HL-60/S4 treated with phorbol 12-myristate 13-acetate at 8.2 ng/mL for 4 days and 3 days (cell line): ENCODE data around the gene STK40.

Source experiments
- in situ Hi-C: fragments of 300-500 bp; cut with MboI; formaldehyde crosslinking; loops from 2 replicates; pipeline ENCODE4 v1.15.0; 2022; ENCODE audit warnings: low sequenced_read_pairs

STK40 gene

GRCh38 chr1:36400825-36401601 is 15.3 kb upstream of the STK40 start:
- in situ Hi-C loops: loop anchor here (25.0 kb wide), 1 partner anchor 289 kb away; no protein-coding TSS in a partner anchor

DNA sequence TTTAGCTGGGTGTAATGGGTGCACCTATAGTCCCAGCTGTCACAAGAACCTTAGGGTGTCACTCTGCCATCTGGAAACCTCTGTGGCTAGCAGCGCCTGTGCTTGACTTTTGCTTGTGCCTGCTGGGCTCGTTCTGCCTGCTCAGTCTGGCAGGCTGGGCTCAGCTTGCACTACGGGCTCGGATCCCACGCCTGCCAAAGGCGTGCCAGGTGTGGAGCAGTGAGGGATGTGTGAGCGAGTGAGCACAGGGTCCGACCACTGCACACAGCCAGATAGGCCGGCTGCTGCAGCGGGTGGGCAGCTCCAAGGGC is 14.7 kb upstream of the STK40 start:
- in situ Hi-C loops: loop anchor here (25.0 kb wide), 1 partner anchor 288 kb away; no protein-coding TSS in a partner anchor

DNA sequence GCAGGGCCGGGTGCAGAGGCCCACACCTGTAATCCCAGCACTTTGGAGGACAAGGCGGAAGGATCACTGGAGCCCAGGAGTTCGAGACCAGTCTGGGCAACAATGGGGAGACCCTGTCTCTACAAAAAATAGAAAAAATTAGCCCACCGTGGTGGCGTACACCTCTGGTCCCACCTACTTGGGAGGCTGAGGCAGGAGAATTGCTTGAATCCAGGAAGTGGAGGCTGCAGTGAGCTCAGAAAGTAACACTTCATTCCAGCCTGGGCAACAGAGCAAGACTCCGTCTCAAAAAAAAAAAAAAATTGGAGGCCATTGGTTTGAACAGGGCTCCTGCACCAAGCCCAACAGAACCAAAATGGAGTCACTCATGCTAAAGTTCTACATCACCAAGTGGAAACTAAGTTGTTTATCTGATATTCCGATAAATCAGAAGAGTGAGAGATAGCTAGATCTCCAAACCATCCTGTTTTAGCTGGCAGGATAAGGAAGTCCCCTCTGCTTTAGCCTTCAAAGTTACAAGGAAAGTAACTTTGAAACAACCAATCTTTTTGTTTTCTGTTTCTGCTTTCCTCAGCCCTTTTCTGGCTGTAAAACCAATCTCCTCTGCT is 12.8 kb upstream of the STK40 start:
- in situ Hi-C loops: no loop called here

GRCh38 chr1:36397378-36398230 is 11.9 kb upstream of the STK40 start, which contains the start of gene LSM10:
LSM10 (minus strand) TSS chr1:36397908; CDS start chr1:36394129, 3,779 bp downstream.
- in situ Hi-C loops: no loop called here

DNA sequence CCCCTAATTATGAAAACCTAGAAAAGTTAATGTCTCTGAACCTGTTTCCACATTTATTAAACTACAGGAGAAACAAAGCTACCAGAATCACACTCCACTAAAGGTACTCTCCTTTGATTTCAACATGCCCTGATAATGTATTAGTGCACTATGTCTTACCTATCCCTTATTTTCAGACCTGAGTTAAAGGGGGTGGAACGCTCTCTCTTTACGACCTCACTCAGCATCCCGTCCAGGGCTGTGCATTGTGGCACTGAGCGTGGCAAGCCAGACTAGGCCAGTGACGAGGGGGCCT is 11.3 kb upstream of the STK40 start:
- in situ Hi-C loops: no loop called here

- in situ Hi-C loops: no loop called here
These were observed 10.6 kb upstream of the STK40 start for GRCh38 chr1:36396359-36396758.

GRCh38 chr1:36393686-36394085 is 8.0 kb upstream of the STK40 start:
- in situ Hi-C loops: no loop called here

- in situ Hi-C loops: no loop called here
These were observed 7.1 kb upstream of the STK40 start for GRCh38 chr1:36392836-36393235.

DNA sequence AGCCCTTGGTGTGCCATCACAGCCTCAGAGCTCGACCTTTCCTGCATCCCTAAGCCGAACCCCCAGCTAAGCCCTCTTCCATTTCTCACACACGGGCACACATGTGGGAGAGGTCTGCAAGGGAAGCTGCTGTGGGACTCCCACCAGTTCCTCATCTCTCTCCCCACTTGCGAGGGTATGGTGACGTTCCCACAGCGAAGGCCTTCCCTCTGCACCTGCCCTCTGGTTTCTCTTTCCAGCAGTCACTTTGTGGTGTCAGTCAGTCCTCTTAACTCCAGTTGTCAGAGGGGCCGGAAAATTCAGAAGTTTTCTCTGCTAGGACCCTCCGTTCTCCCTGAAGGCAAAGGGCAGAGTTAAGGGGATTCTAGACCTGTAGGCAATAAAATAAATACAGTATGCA is 5.5 kb upstream of the STK40 start:
- in situ Hi-C loops: no loop called here

DNA sequence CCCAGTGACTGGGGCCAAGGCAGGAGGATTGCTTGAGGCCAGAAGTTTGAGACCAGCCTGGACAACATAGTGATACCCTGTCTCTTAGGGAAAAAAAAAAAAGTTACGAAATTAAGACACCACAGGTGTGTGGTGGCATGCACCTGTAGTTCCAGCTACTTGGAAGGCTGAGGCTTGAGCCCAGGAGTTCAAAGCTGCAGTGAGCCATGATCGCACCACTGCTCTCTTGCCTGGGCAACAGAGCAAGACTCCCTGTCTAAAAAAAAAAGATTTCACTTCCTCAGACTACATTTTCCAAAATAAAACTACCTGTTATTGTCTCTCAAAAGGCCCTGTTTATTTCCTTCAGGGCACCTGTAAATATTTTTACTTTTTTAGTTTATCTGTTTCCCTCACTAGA is 4.7 kb upstream of the STK40 start:
- in situ Hi-C loops: no loop called here

DNA sequence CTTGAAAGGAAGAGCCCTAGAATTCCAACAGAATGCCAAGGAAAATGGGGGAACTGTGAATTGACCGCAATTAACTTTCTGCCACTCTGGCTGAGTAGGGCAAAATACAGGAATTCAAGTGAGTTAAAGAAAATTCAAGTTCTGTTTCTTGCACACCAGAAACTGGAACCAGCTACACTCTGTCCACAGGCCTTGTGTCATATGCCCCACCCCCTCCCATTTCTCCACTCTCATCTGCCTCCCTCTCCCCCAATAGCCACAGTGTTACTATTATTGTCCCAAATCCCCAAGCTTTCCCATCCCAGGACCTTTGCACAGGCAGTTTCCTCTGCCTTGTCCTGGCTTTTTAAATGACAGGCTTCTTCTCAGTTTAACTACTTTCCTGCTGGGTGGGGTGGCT is 4.3 kb upstream of the STK40 start:
- in situ Hi-C loops: no loop called here

GRCh38 chr1:36389261-36389660 is 3.5 kb upstream of the STK40 start:
- in situ Hi-C loops: no loop called here

DNA sequence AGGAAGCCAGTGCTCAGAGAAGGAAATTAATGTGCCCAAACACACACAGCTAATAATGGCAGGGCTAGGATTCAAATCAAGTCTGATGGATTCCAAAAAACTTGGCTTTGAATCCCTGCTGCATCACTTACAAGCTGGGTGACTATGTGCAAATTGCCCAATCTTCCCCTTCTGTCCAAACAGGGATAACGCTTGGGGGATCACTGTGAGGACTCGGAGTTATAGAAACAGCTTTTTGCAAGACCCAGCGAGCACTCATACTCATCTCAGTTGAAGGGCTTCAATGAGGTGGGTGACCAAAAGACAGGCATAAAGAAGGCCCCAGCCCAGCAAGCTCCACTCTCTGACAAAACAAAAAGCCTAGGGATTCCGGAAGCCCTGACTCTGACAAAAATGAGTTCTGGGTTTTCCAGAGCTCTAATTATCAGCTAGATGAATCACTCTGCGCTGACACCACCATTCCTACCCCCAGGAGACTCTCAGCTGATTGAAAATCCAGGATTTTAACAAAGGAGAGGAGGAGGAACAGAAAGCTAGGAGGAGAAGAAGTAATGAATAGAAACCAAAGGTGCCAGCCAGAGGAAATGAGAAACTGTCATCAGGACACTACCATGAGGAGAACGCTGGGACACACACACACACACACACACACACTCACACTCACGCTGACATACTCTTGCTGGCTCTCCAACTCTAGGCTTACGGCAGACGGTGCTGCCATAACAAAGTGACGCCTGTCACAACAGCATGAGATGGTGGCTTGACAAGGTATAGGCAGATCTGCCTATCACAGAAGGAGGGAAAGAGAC is 1.6 kb upstream of the STK40 start:
- in situ Hi-C loops: no loop called here

DNA sequence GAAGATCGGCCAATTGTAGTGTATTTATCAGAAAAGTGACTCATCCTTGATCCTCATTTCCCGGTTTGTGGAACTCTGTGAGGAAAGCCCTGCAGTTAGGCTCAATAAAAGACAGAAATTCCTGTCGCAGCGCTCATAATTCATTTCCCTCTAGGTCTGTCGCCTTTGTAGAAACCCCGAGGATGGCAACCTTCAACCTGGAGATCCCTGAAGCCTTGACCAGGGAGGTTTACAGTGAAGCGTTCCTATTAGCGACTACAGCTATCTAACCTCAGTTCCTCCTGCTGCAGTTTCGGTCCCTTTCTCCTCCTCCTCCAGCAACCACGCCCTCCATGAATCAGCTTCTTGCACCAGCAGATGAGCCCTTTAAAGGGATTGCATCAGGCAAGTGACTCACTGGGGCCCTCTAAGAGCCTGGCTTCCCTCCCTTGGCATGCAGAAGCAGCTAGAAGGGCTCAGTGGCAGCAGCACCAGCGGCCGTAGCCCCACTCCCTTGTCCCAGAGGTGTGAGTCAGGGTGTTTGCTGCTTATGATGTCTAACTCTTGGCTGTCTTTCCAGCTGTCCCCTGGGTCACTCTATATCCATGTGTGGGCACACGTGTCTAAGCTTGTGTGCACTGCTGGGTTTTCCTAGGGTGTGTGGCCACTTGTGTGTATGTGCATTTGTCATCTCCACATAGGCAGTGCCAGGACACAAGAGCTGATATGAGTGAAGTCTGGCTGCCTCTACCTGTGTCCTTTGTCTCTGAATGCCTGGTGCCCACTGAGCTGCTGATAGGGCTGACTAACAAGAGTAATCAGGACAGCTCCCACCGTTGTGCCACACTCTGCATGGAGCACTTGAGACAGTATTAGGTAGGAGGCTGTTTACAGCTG is 779 bp upstream of the STK40 start:
- in situ Hi-C loops: no loop called here

- in situ Hi-C loops: no loop called here
These were observed 948 bp downstream of the STK40 start for GRCh38 chr1:36384542-36385409.

DNA sequence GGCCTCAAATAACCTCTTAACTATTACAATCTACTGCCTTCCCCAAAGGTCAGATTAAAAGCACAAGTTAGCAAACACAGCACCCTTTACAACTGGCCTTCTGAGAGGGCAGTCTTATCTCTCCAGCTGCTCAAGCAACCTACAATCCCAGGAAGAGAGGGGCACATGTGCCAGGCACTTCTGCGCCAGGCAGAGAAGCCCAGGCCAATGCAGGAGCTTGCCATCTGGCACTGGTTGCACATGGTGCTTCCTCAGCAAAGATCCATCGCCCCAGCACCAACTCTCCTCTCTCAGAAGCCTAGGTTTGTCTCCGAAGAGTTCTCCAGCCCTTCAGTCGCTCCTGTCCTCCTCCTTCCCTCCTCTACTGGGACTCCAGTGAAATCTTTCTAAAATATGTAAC is 2.5 kb downstream of the STK40 start:
- in situ Hi-C loops: no loop called here

GRCh38 chr1:36382669-36383068 is 3.1 kb downstream of the STK40 start:
- in situ Hi-C loops: no loop called here

DNA sequence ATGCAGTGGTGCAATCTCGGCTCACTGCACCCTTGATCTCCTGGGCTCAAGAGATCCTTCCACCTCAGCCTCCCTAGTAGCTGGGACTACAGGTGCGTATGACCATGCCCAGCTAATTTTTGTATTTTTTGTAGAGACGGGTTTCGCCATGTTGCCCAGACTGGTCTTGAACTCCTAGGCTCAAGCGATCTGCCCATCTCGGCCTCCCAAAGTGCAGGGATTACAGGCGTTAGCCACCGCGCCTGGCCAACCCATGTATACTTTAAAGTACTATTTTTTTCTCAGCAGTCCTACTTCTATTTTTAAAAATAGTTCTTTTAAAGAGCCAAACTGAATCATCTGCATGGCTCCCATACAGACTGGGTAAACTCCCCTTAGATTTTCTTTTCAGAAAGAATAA is 3.5 kb downstream of the STK40 start:
- in situ Hi-C loops: no loop called here

GRCh38 chr1:36381405-36381804 is 4.3 kb downstream of the STK40 start:
- in situ Hi-C loops: no loop called here
